HEK293 (cell line): ENCODE measurements around the gene CDKN2D.

Experiments
- CTCF ChIA-PET: fragments of 350-600 bp; formaldehyde crosslinking; extraction: SDS; loops from one replicate; lab custom pipeline; 2021; ENCODE audit warnings: antibody characterized with exemption; lab: Yijun Ruan, JAX
- POLR2A ChIA-PET: fragments of 300-600 bp; formaldehyde crosslinking; extraction: SDS; loops from one replicate; lab custom pipeline; 2020; ENCODE audit warnings: antibody characterized with exemption, inconsistent platforms; lab: Yijun Ruan, JAX
- H3K27ac ChIP-seq: fragments of 200-500 bp; sonication (Bioruptor generic); 2 replicates; pipeline ENCODE4 v1.5.1; 2014; ENCODE audit warnings: low read depth, low read length, control low read depth, inconsistent platforms; ENCODE audit errors: extremely low read depth
- H3K36me3 ChIP-seq, 2 experiments: fragments of 200-500 bp in 1 of 2; sonication (Bioruptor generic) in 1 of 2; 1 replicate in 1 of 2; 2 replicates in 1 of 2; pipeline ENCODE4 v1.5.1; 2014 to 2017; ENCODE audit warnings: inconsistent platforms in 2 of 2, low read length in 2 of 2; ENCODE audit not compliant: control insufficient read depth in 2 of 2, insufficient read depth in 1 of 2
- H3K4me1 ChIP-seq: fragments of 200-500 bp; sonication (Bioruptor generic); 2 replicates; pipeline ENCODE4 v1.5.1; 2014; ENCODE audit warnings: mild to moderate bottlenecking, low read length, inconsistent platforms; ENCODE audit not compliant: control insufficient read depth, insufficient read depth
- H3K4me3 ChIP-seq: 2 replicates; pipeline ENCODE4 v1.5.1; 2011; ENCODE audit warnings: low read depth, mild to moderate bottlenecking, control low read depth, low read length, moderate library complexity
- H3K9me3 ChIP-seq: fragments of 200-500 bp; sonication (Bioruptor generic); 2 replicates; pipeline ENCODE4 v1.5.1; 2014; ENCODE audit warnings: low read depth, low read length, inconsistent platforms; ENCODE audit not compliant: control insufficient read depth, insufficient read depth
- KLF16 ChIP-seq: fragments of 450-650 bp; formaldehyde crosslinking; IDR thresholded peaks from 2 replicates; pipeline ENCODE4 v1.5.1; 2017; ENCODE audit warnings: missing biosample characterization, missing genetic modification characterization
- MYNN ChIP-seq: fragments of 450-650 bp; formaldehyde crosslinking; IDR thresholded peaks from 2 replicates; pipeline ENCODE4 v1.5.1; 2016; ENCODE audit warnings: missing biosample characterization, missing genetic modification characterization, borderline replicate concordance
- ZBTB11 ChIP-seq: fragments of 450-650 bp; formaldehyde crosslinking; conservative IDR thresholded peaks from 2 replicates; pipeline ENCODE4 v1.5.1; 2016; ENCODE audit warnings: low read depth, missing biosample characterization, missing genetic modification characterization
- ZBTB8A ChIP-seq: fragments of 450-650 bp; formaldehyde crosslinking; IDR thresholded peaks from 2 replicates; pipeline ENCODE4 v1.5.1; 2016; ENCODE audit warnings: missing biosample characterization, missing genetic modification characterization
- ZIC2 ChIP-seq: fragments of 450-650 bp; formaldehyde crosslinking; IDR thresholded peaks from 2 replicates; pipeline ENCODE4 v1.5.1; 2016; ENCODE audit warnings: missing biosample characterization, missing genetic modification characterization
- ZNF121 ChIP-seq: fragments of 450-650 bp; formaldehyde crosslinking; IDR thresholded peaks from 2 replicates; pipeline ENCODE4 v1.5.1; 2016; ENCODE audit warnings: missing biosample characterization, missing genetic modification characterization
- ZNF18 ChIP-seq: fragments of 450-650 bp; formaldehyde crosslinking; IDR thresholded peaks from 2 replicates; pipeline ENCODE4 v1.5.1; 2016; ENCODE audit warnings: missing biosample characterization, missing genetic modification characterization
- ZNF19 ChIP-seq: fragments of 450-650 bp; formaldehyde crosslinking; IDR thresholded peaks from 2 replicates; pipeline ENCODE4; 2016; ENCODE audit warnings: missing biosample characterization, missing genetic modification characterization, low read depth
- ZNF280C ChIP-seq: fragments of 450-650 bp; formaldehyde crosslinking; IDR thresholded peaks from 2 replicates; pipeline ENCODE4 v1.5.1; 2016; ENCODE audit warnings: missing biosample characterization, missing genetic modification characterization
- ZNF600 ChIP-seq: fragments of 450-650 bp; formaldehyde crosslinking; IDR thresholded peaks from 2 replicates; pipeline ENCODE4 v1.5.1; 2016; ENCODE audit warnings: missing biosample characterization, missing genetic modification characterization
- ZNF792 ChIP-seq: fragments of 450-650 bp; formaldehyde crosslinking; IDR thresholded peaks from 2 replicates; pipeline ENCODE4 v1.5.1; 2016; ENCODE audit warnings: missing biosample characterization, missing genetic modification characterization
- ZNF837 ChIP-seq: fragments of 450-650 bp; formaldehyde crosslinking; IDR thresholded peaks from 2 replicates; pipeline ENCODE4 v1.5.1; 2016; ENCODE audit warnings: missing biosample characterization, missing genetic modification characterization

Gene CDKN2D

GRCh38 chr19:10523135-10523636, 45.6 kb downstream of the CDKN2D start:
- no peak overlapping the region for H3K27ac ChIP-seq
- no peaks in the 10 kb centered on the region for H3K4me1 ChIP-seq
- no peaks in the 10 kb centered on the region for H3K9me3 ChIP-seq
- ChIA-PET POLR2A (no interaction called here), CTCF (interaction anchor here (0.6 to 1.7 kb wide), 2 partner anchors 14 to 220 kb away, joined by 4 to 5 read pairs; no protein-coding TSS in a partner anchor)
- H3K4me3 ChIP-seq: no peak overlapping the region
- no peaks in the 10 kb centered on the region for H3K36me3 ChIP-seq
- no peak for TF ChIP-seq KLF16 (tag by site-specific recombination)

- Histone ChIP-seq H3K36me3 (no peaks in the 10 kb centered on the region), H3K27ac (no peak overlapping the region), H3K9me3 (no peaks in the 10 kb centered on the region), H3K4me1 (peaks cover 3% of the 10 kb centered on the region; the same call in 1 of the 2 replicates), H3K4me3 (no peak overlapping the region)
- ChIA-PET CTCF (interaction anchor here (1.1 to 1.2 kb wide), 2 partner anchors 11 to 105 kb away, joined by 3 to 4 read pairs; no protein-coding TSS in a partner anchor), POLR2A (no interaction called here)
- no peak for TF ChIP-seq ZBTB8A
- no peak for TF ChIP-seq ZNF19 (tag by site-specific recombination)
- TF ChIP-seq ZNF18 (tag by site-specific recombination): peak; percentile 60
Measured at GRCh38 chr19:10521461-10522171, 47.2 kb downstream of the CDKN2D start.

GRCh38 chr19:10520652-10521318, 48.0 kb downstream of the CDKN2D start:
- no peak overlapping the region for H3K27ac ChIP-seq
- ChIA-PET POLR2A (no interaction called here), CTCF (interaction anchor here (0.7 kb wide), 1 partner anchor 12 kb away, joined by 3 read pairs; no protein-coding TSS in a partner anchor)
- H3K36me3 ChIP-seq: no peaks in the 10 kb centered on the region
- TF ChIP-seq ZNF600 (tag by site-specific recombination): 0 out of 2 replicates have a peak, but pooled peaks have one; percentile 16
- no peak for TF ChIP-seq ZNF837 (tag by site-specific recombination)
- peak; percentile 74 for TF ChIP-seq ZIC2 (tag by site-specific recombination)
- TF ChIP-seq ZNF121 (tag by site-specific recombination): 0 out of 2 replicates have a peak, but pooled peaks have one; percentile 51
- peak; percentile 85; the same call in 1 of the 2 replicates for TF ChIP-seq ZNF792 (tag by site-specific recombination)
- TF ChIP-seq ZNF280C (tag by site-specific recombination): no peak
- TF ChIP-seq MYNN (tag by site-specific recombination): no peak
- no peak for TF ChIP-seq ZBTB11 (tag by site-specific recombination)
- no peaks in the 10 kb centered on the region for H3K9me3 ChIP-seq
- H3K4me3 ChIP-seq: no peak overlapping the region
- peaks cover 3% of the 10 kb centered on the region; the same call in 1 of the 2 replicates for H3K4me1 ChIP-seq
